Type B pancreatic cell (in vitro differentiated cells): ENCODE measurements around the gene ZBTB20. TPM values are rescaled to one million over a fixed set of nuclear protein-coding genes. Genes with fewer than 3 reads are reported as not detected.

Experiments used
- DNase-seq: peaks from one replicate; pipeline ENCODE4 v3.0.0; 2021; ENCODE audit warnings: mixed read lengths; ENCODE audit not compliant: unreplicated experiment; ENCODE audit errors: extremely low spot score
- H3K27ac Mint-ChIP-seq: 2 replicates; pipeline ENCODE4 v1.8.0; 2021; ENCODE audit warnings: mild to moderate bottlenecking, mixed read lengths
- H3K27me3 Mint-ChIP-seq: 2 replicates; pipeline ENCODE4 v1.8.0; 2021; ENCODE audit warnings: mixed read lengths
- H3K36me3 Mint-ChIP-seq: 2 replicates; pipeline ENCODE4 v1.8.0; 2021; ENCODE audit warnings: mixed read lengths
- H3K4me1 Mint-ChIP-seq: one replicate; pipeline ENCODE4 v1.8.0; 2021; ENCODE audit warnings: mixed read lengths; ENCODE audit not compliant: unreplicated experiment
- H3K4me3 Mint-ChIP-seq: 2 replicates; pipeline ENCODE4 v1.8.0; 2021; ENCODE audit warnings: mild to moderate bottlenecking, mixed read lengths
- H3K9me3 Mint-ChIP-seq: 2 replicates; pipeline ENCODE4 v1.8.0; 2021; ENCODE audit warnings: mixed read lengths
- total RNA-seq: library from RNA; stranded (reverse); gene quantifications from 2 replicates; pipeline ENCODE4 v1.2.1, GENCODE V29; 2021; ENCODE audit warnings: low replicate concordance
- TF ChIP-seq, protein P1 (sequence below): fragments of 200-600 bp; sonication (generic); conservative IDR thresholded peaks from 2 replicates; pipeline ENCODE4 v1.5.0; 2021; ENCODE audit warnings: antibody characterized with exemption, mild to moderate bottlenecking

Gene ZBTB20
- total RNA-seq, 1 donor from 2014 or later: 14.4 TPM

DNA sequence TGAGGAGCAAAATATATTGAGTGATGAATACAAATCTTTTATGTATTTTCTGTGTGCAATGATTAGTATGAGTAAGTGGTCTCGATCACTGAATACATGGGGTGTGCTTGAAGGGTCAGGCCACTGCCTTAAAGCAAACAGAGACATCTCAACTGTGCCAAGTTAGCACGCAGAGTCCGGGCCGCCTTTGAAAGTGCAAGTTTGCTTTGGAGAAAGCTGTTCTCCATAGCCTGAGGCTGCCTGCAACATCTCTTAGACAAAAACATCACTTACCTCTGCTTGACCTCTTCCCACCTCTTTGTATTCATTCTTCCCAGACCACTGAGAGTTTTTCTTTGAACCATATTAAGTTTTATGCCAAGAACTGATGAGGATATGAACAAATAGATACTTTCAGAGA lies 267.0 kb downstream of the ZBTB20 start:
- H3K4me1 Mint-ChIP-seq: peaks cover 6% of the 10 kb centered on the region
- H3K27ac Mint-ChIP-seq: no peak overlapping the region
- no peaks in the 10 kb centered on the region for H3K27me3 Mint-ChIP-seq
- TF ChIP-seq, protein P1, sequence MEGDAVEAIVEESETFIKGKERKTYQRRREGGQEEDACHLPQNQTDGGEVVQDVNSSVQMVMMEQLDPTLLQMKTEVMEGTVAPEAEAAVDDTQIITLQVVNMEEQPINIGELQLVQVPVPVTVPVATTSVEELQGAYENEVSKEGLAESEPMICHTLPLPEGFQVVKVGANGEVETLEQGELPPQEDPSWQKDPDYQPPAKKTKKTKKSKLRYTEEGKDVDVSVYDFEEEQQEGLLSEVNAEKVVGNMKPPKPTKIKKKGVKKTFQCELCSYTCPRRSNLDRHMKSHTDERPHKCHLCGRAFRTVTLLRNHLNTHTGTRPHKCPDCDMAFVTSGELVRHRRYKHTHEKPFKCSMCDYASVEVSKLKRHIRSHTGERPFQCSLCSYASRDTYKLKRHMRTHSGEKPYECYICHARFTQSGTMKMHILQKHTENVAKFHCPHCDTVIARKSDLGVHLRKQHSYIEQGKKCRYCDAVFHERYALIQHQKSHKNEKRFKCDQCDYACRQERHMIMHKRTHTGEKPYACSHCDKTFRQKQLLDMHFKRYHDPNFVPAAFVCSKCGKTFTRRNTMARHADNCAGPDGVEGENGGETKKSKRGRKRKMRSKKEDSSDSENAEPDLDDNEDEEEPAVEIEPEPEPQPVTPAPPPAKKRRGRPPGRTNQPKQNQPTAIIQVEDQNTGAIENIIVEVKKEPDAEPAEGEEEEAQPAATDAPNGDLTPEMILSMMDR: no peak
- H3K9me3 Mint-ChIP-seq: peaks cover 5% of the 10 kb centered on the region
- H3K36me3 Mint-ChIP-seq: no peaks in the 10 kb centered on the region
- DNase-seq: no peak
- H3K4me3 Mint-ChIP-seq: no peak overlapping the region

DNA sequence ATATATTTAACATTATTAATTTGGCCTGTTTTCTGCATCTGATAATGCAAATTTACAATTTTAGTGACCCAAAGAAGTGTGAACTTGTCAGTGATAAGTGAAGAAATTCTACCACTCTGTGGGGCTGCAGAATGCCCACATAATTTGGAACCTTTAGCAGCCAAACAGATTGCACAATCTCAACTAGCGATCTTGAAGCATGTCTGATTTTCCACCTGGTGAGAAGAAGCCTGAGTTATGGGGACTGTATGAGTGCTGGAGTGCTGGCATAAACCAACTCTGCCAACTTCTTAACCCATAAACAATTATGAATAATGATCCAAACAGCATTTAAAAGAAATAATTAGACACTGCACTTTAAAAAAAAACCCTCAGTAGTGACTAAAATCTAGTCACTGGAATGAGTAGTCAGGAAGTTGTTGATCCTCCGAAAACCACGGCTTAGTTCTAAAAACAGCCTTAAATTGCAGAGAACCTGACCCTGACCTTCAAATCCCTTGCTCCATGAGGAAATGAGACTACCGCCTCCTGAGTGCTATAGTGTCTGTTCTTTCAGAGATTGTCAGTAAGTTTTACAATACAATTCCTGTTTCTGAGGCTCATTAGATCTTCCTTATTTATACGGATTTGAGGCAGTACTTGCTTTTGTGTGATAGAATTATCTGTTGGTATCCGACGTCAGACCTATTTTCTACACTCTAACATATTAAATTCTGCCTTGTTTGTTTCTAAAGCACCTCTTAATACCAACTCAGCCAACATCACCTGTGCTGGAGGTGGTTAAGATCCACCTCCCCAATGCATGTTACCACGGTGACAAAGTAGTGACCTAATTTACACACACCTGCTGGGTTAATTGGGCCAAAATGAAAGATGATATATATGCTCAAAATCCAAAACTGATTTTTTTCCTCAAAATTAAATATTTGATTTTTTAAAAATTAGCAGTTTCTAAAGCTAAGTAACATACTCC lies 267.7 kb downstream of the ZBTB20 start:
- DNase-seq: no peak

DNA sequence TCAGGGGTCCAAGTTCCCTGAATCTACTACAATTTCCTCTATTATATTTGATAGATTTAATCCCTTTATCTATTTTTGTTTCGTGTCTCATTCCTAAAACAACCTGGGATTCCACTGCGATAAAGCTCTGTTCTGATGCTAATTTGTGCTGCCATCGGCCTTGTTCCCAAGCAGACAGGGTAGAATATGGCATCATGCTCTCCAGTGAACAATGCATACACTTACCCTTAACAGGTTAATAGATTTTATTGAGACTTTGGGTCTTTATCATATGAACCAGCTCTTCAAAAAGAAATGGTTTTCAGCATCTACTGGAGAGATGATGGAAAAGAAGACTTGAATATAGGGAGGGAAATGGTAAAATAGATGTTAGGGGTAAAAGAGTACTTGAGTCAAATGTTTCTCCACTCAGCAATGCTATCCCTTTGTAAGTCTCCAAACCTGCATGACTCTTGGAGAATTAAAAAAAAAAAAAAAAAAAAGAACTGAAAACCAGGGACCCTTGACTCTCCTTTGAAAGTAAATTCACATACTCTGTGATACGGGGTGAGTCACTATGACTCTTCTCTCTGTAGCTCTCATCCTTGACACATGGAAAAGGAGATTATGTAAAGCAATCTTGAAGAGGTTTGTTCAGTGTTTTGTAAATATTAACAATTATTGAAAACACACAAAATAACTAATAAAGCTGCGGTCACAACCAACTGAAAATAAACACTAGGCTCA lies 268.8 kb downstream of the ZBTB20 start:
- Mint-ChIP-seq H3K9me3 (no peaks in the 10 kb centered on the region), H3K27ac (no peak overlapping the region), H3K4me3 (no peak overlapping the region), H3K4me1 (peaks cover 6% of the 10 kb centered on the region), H3K27me3 (no peaks in the 10 kb centered on the region), H3K36me3 (no peaks in the 10 kb centered on the region)
- TF ChIP-seq, protein P1: no peak
- DNase-seq: no peak

More for the DNA sequence above, 267.7 kb downstream of the ZBTB20 start:
- TF ChIP-seq, protein P1: no peak
- H3K4me3 Mint-ChIP-seq: no peak overlapping the region
- no peaks in the 10 kb centered on the region for H3K36me3 Mint-ChIP-seq
- peaks cover 6% of the 10 kb centered on the region for H3K4me1 Mint-ChIP-seq
- no peak overlapping the region for H3K27ac Mint-ChIP-seq
- H3K27me3 Mint-ChIP-seq: no peaks in the 10 kb centered on the region
- H3K9me3 Mint-ChIP-seq: peaks cover under 1% of the 10 kb centered on the region

DNA sequence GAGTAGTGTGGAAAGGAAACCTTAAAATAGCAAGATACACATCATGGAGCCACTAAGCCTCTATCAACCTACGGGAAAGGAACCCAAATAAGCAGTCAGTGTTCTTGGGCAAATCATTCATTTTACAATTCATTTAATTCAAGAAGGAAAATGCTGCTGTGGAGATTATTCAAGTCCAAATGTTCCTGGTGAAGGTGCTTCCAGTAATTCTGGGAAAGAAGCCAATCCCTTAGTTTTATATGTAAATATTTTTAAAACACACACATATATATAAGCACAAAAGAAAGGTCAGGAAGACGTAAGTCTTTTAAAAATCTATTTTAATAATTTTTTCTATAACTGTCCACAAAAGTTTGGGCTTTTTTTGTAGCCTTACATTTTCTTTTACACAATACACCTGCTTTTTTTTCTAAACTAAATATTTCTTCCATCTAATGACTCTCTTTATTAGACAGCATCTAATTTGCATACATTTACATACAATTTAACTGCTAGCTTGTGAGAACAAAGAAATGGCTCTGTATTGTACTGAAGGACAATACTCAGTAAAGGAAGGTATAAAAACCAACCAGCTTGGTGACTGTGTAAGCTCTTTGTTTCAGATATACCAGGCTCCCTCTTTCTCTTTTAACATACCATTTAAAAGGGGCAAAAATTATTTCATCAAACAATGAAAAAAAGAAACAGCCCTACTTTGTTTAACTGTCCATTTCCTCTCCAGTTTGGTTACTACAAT lies 269.5 kb downstream of the ZBTB20 start:
- Mint-ChIP-seq H3K27ac (no peak overlapping the region), H3K36me3 (no peaks in the 10 kb centered on the region), H3K27me3 (no peaks in the 10 kb centered on the region), H3K9me3 (no peaks in the 10 kb centered on the region), H3K4me3 (no peak overlapping the region), H3K4me1 (peaks cover 6% of the 10 kb centered on the region)
- no peak for DNase-seq
- TF ChIP-seq, protein P1: no peak

DNA sequence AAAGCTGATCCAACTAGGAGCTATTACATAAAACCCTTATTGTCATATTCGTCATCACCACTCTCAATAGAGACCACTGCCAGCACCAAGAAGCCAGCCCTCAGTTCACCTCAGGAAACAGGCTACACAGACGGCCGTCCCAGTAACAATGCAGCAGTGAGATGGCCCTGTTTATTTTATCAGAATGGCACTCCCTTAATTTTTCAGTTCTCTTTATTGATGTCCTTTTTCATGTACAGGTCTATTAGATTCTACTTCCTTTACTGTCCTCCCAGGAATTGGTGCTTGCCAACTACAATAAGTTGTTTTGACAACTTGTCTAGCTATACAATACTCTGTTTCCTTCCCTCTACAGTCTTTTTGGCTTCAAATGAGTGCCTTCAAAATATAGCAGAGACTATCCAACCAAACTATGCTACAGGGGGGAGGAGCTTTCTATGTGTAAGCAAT lies 272.5 kb downstream of the ZBTB20 start:
- no peak overlapping the region for H3K4me3 Mint-ChIP-seq
- H3K9me3 Mint-ChIP-seq: no peaks in the 10 kb centered on the region
- TF ChIP-seq, protein P1: no peak
- H3K4me1 Mint-ChIP-seq: no peaks in the 10 kb centered on the region
- H3K27me3 Mint-ChIP-seq: no peaks in the 10 kb centered on the region
- H3K27ac Mint-ChIP-seq: no peak overlapping the region
- H3K36me3 Mint-ChIP-seq: no peaks in the 10 kb centered on the region
- DNase-seq: no peak
